Erythroblast (primary cell): ENCODE data around the gene KIF13A.

ENCODE experiments used
- GATA1 ChIP-seq: IDR thresholded peaks from 2 replicates; pipeline ENCODE4 v1.6.1; 2011; ENCODE audit warnings: low read depth, mild to moderate bottlenecking, control low read depth, low read length, moderate library complexity
- POLR2A ChIP-seq: IDR thresholded peaks from 2 replicates; pipeline ENCODE4 v1.6.1; 2011; ENCODE audit warnings: mild to moderate bottlenecking, low read length

GRCh38 chr6:17744019-17744756, 243.2 kb downstream of the KIF13A start:
- TF ChIP-seq POLR2A (no peak), GATA1 (no peak)
